GM12878 (cell line): ENCODE measurements around the gene CHN1. TPM values are rescaled to one million over a fixed set of nuclear protein-coding genes. Genes with fewer than 3 reads are reported as not detected.

Source experiments
- ASH2L ChIP-seq: fragments of 300-600, 200-600 bp; sonication (generic); IDR thresholded peaks from 2 replicates; pipeline ENCODE4 v1.6.1; 2017; ENCODE audit warnings: low read depth, mild to moderate bottlenecking, borderline replicate concordance
- ATF7 ChIP-seq: fragments of 450-650 bp; IDR thresholded peaks from 2 replicates; pipeline ENCODE4 v1.6.1; 2016; ENCODE audit warnings: low read depth, mild to moderate bottlenecking
- CEBPB ChIP-seq, 2 experiments: fragments of 150-350 bp in 1 of 2; IDR thresholded peaks; 2 replicates each; pipeline ENCODE4 v1.6.1; 2012 to 2014; ENCODE audit warnings: low read depth in 2 of 2, low read length in 2 of 2, borderline replicate concordance in 1 of 2, inconsistent platforms in 1 of 2
- E2F4 ChIP-seq: IDR thresholded peaks from 2 replicates; pipeline ENCODE4 v1.6.1; 2012; ENCODE audit warnings: low read depth, low read length, improper control_type of control experiment
- ESRRA ChIP-seq: IDR thresholded peaks from 2 replicates; pipeline ENCODE4 v1.6.1; 2012; ENCODE audit warnings: mild to moderate bottlenecking, low read length, improper control_type of control experiment
- FOXM1 ChIP-seq: IDR thresholded peaks from 2 replicates; pipeline ENCODE4 v1.6.1; 2012; ENCODE audit warnings: low read depth, mild to moderate bottlenecking, inconsistent platforms, low read length, moderate library complexity
- GABPA ChIP-seq: IDR thresholded peaks from 2 replicates; pipeline ENCODE4 v1.6.1; 2014; ENCODE audit warnings: antibody characterized with exemption, low read depth, mild to moderate bottlenecking, inconsistent platforms
- JUNB ChIP-seq: IDR thresholded peaks from 2 replicates; pipeline ENCODE4 v1.6.1; 2016; ENCODE audit warnings: antibody characterized with exemption, mild to moderate bottlenecking
- MTA3 ChIP-seq: IDR thresholded peaks from 2 replicates; pipeline ENCODE4 v1.6.1; 2012; ENCODE audit warnings: low read length, inconsistent platforms, borderline replicate concordance
- MYB ChIP-seq: fragments of 150-350 bp; IDR thresholded peaks from 2 replicates; pipeline ENCODE4 v1.6.1; 2014; ENCODE audit warnings: mild to moderate bottlenecking, low read depth, low read length, borderline replicate concordance
- NBN ChIP-seq: fragments of 450-650 bp; IDR thresholded peaks from 2 replicates; pipeline ENCODE4 v1.6.1; 2016
- NFYB ChIP-seq: IDR thresholded peaks from 2 replicates; pipeline ENCODE4 v1.6.1; 2011; ENCODE audit warnings: low read depth, mild to moderate bottlenecking, low read length, improper control_type of control experiment, moderate library complexity; ENCODE audit not compliant: insufficient read depth
- REST ChIP-seq: IDR thresholded peaks from 2 replicates; pipeline ENCODE4 v1.6.1; 2012; ENCODE audit warnings: mild to moderate bottlenecking, low read depth, low read length
- RUNX3 ChIP-seq: IDR thresholded peaks from 2 replicates; pipeline ENCODE4 v1.6.1; 2012; ENCODE audit warnings: low read length, inconsistent platforms
- SKIL ChIP-seq: fragments of 450-650 bp; IDR thresholded peaks from 2 replicates; pipeline ENCODE4 v1.6.1; 2017; ENCODE audit warnings: mild to moderate bottlenecking, low read depth, inconsistent platforms; ENCODE audit not compliant: poor library complexity, severe bottlenecking
- SRF ChIP-seq, 2 experiments: IDR thresholded peaks; 2 replicates each; pipeline ENCODE4 v1.6.1; 2011; ENCODE audit warnings: low read depth in 2 of 2, low read length in 2 of 2, mild to moderate bottlenecking in 1 of 2, moderate library complexity in 1 of 2
- SUZ12 ChIP-seq: fragments of 200-600 bp; sonication (generic); IDR thresholded peaks from one replicate; pipeline ENCODE4 v1.6.1; 2018; ENCODE audit warnings: antibody characterized with exemption, mild to moderate bottlenecking; ENCODE audit not compliant: unreplicated experiment
- TCF7 ChIP-seq: IDR thresholded peaks from 2 replicates; pipeline ENCODE4 v1.6.1; 2014; ENCODE audit warnings: antibody characterized with exemption, borderline replicate concordance
- USF1 ChIP-seq: IDR thresholded peaks from 2 replicates; pipeline ENCODE4 v1.6.1; 2011; ENCODE audit warnings: borderline replicate concordance, low read depth, mild to moderate bottlenecking, moderate library complexity, mixed read lengths, low read length; ENCODE audit not compliant: insufficient read depth; ENCODE audit errors: extremely low read length
- ZBED1 ChIP-seq: IDR thresholded peaks from 2 replicates; pipeline ENCODE4 v1.6.1; 2016; ENCODE audit warnings: borderline replicate concordance
- ZBTB33 ChIP-seq: fragments of 450-650 bp; IDR thresholded peaks from 2 replicates; pipeline ENCODE4 v1.6.1; 2017; ENCODE audit warnings: mild to moderate bottlenecking
- polyA plus RNA-seq, 11 experiments: library from polyadenylated mRNA; depleted of rRNA in 4 of 11; unstranded in 6 of 11; stranded (reverse) in 5 of 11; fragments of >200 nt; fragmentation: Nextera tagmentation in 4 of 11; fragmentation: Illumina TruSeq in 1 of 11; extraction: Ambion mirVana in 4 of 11; extraction: Trizol in 1 of 11; gene quantifications; 1 replicate in 1 of 11; 2 replicates in 10 of 11; pipeline versions ENCODE4 v1.2.1 to v1.2.3, GENCODE V29; 2011 to 2016; ENCODE audit warnings: inconsistent platforms in 2 of 11, missing spikeins in 2 of 11, low read depth in 1 of 11
- total RNA-seq, 4 experiments: library from RNA; depleted of rRNA in 3 of 4; stranded (reverse); fragments of >200 nt in 3 of 4; fragmentation: Illumina TruSeq in 1 of 4; extraction: Trizol in 1 of 4; gene quantifications; 2 replicates each; pipeline versions ENCODE4 v1.2.1 to v1.2.3, GENCODE V29; 2013 to 2021

CHN1 gene
- total and polyA plus RNA-seq, 10 of the 15 experiments (the other 5 are each of a cell fraction or from before 2014, with no cell fraction given), result 0.18 to 0.92 (median 0.53) TPM; not detected in 1

- TF ChIP-seq SKIL, result peak; percentile 18
- TF ChIP-seq CEBPB (IDR thresholded peaks at IDR 0.05; ENCODE audit: borderline replicate concordance in 1 of 2, low read depth in 2 of 2, low read length in 2 of 2), result no peak
- TF ChIP-seq NFYB, result no peak
- TF ChIP-seq RUNX3, result peak; percentile 91
- peak; percentile 62 for TF ChIP-seq ATF7
- TF ChIP-seq GABPA, result 0 out of 2 replicates have a peak, but pooled peaks have one; percentile 11
- TF ChIP-seq FOXM1, result no peak
- no peak for TF ChIP-seq SRF (IDR thresholded peaks at IDR 0.05; ENCODE audit: low read depth in 2 of 2, low read length in 2 of 2)
- TF ChIP-seq ZBTB33, result no peak
- TF ChIP-seq ESRRA, result no peak
- TF ChIP-seq E2F4, result no peak
- TF ChIP-seq ASH2L, result no peak
- no peak for TF ChIP-seq SUZ12
- TF ChIP-seq ZBED1, result no peak
- no peak; the same call in 1 of the 2 replicates for TF ChIP-seq MTA3
- no peak for TF ChIP-seq NBN
- TF ChIP-seq USF1, result no peak
- no peak for TF ChIP-seq REST
- TF ChIP-seq MYB, result no peak
- TF ChIP-seq JUNB, result peak; percentile 83
- TF ChIP-seq TCF7, result 0 out of 2 replicates have a peak, but pooled peaks have one; percentile 19
These were observed 252.7 kb downstream of the CHN1 start (continued) for GRCh38 chr2:174752403-174753037.
